ENCODE data around the gene ST3GAL6. TPM values are rescaled to one million over a fixed set of nuclear protein-coding genes. Genes with fewer than 3 reads are reported as not detected.
A peak's percentile ranks its signal among the peaks of the same experiment; 100 is the strongest.

Gene ST3GAL6
- total and polyA plus RNA-seq, 2 of the 13 experiments (the other 11 are each of a cell fraction or from before 2014, with no cell fraction given) = 17.5 to 23.2 TPM

GRCh38 chr3:98786364-98787006, 23.3 kb downstream of the ST3GAL6 start (continued):
- no peak for TF ChIP-seq ZNF33A (CRISPR knock-in tag; IDR thresholded peaks at IDR 0.05; ENCODE audit: borderline replicate concordance)
- TF ChIP-seq ZNF441 (CRISPR knock-in tag; IDR thresholded peaks at IDR 0.05; ENCODE audit: borderline replicate concordance) = no peak
- TF ChIP-seq RFXANK (CRISPR knock-in tag; IDR thresholded peaks at IDR 0.05) = no peak
- TF ChIP-seq KMT2B (CRISPR knock-in tag; IDR thresholded peaks at IDR 0.05) = no peak
- no peak for TF ChIP-seq KLF11 (CRISPR knock-in tag; IDR thresholded peaks at IDR 0.05)
- peak; percentile 21; the same call in 1 of the 2 replicates for TF ChIP-seq ZNF878 (CRISPR knock-in tag; IDR thresholded peaks at IDR 0.05)
- TF ChIP-seq ZNF260 (CRISPR knock-in tag; IDR thresholded peaks at IDR 0.05; ENCODE audit: borderline replicate concordance, low read depth) = no peak
- TF ChIP-seq FOXM1 (CRISPR knock-in tag; IDR thresholded peaks at IDR 0.05) = no peak
- TF ChIP-seq GPBP1L1 (CRISPR knock-in tag; IDR thresholded peaks at IDR 0.05) = no peak
- TF ChIP-seq GTF3A (CRISPR knock-in tag; conservative IDR thresholded peaks at IDR 0.05) = no peak
- TF ChIP-seq PRMT3 (CRISPR knock-in tag; IDR thresholded peaks at IDR 0.05; ENCODE audit: borderline replicate concordance, low read depth) = no peak
- no peak for TF ChIP-seq HIC2 (CRISPR knock-in tag; IDR thresholded peaks at IDR 0.05; ENCODE audit: low read depth)
- no peak for TF ChIP-seq PAX8 (CRISPR knock-in tag; IDR thresholded peaks at IDR 0.05; ENCODE audit: borderline replicate concordance)
- TF ChIP-seq KDM1A (CRISPR knock-in tag; IDR thresholded peaks at IDR 0.05) = no peak
- TF ChIP-seq NPAS2 (CRISPR knock-in tag; IDR thresholded peaks at IDR 0.05; ENCODE audit: borderline replicate concordance) = no peak
- TF ChIP-seq ZNF326 (CRISPR knock-in tag; IDR thresholded peaks at IDR 0.05; ENCODE audit: borderline replicate concordance) = no peak
- no peak for TF ChIP-seq GFI1 (CRISPR knock-in tag; IDR thresholded peaks at IDR 0.05; ENCODE audit: borderline replicate concordance)
- TF ChIP-seq HMG20A (CRISPR knock-in tag; IDR thresholded peaks at IDR 0.05; ENCODE audit: borderline replicate concordance) = peak; percentile 68; the same call in 1 of the 2 replicates
- TF ChIP-seq TBP (CRISPR knock-in tag; IDR thresholded peaks at IDR 0.05) = no peak
